Neuron (in vitro differentiated cells): ENCODE measurements around the gene NUP210.
A peak's percentile ranks its signal among the peaks of the same experiment; 100 is the strongest.
"Not testable (repeated sequence)": the region's sequence is repeated elsewhere in the genome, so short reads cannot be mapped to it uniquely, and the experiment has no call there.

Experiments
- H2AFZ ChIP-seq: one replicate; pipeline ENCODE4 v1.6.1; 2013; ENCODE audit warnings: low read depth, mild to moderate bottlenecking, inconsistent platforms, low read length, moderate library complexity
- H3K27me3 ChIP-seq: one replicate; pipeline ENCODE4 v1.6.1; 2013; ENCODE audit warnings: low read length; ENCODE audit not compliant: insufficient read depth
- H3K36me3 ChIP-seq: one replicate; pipeline ENCODE4 v1.6.1; 2013; ENCODE audit warnings: low read length; ENCODE audit not compliant: insufficient read depth
- H3K4me1 ChIP-seq: one replicate; pipeline ENCODE4 v1.6.1; 2013; ENCODE audit warnings: low read length; ENCODE audit not compliant: insufficient read depth
- H3K4me3 ChIP-seq: 2 replicates; pipeline ENCODE4 v1.5.1; 2013; ENCODE audit warnings: mild to moderate bottlenecking, low read length, moderate library complexity
- H3K9me3 ChIP-seq: one replicate; pipeline ENCODE4 v1.6.1; 2013; ENCODE audit warnings: low read length

The NUP210 gene

GRCh38 chr3:13452490-13453335 is 32.6 kb upstream of the NUP210 start:
- H3K36me3 ChIP-seq, result no peaks in the 10 kb centered on the region
- H3K4me3 ChIP-seq, result no peak overlapping the region
- no peaks in the 10 kb centered on the region for H3K9me3 ChIP-seq
- H3K27me3 ChIP-seq, result no peaks in the 10 kb centered on the region
- H2AFZ ChIP-seq, result no peak overlapping the region
- peaks cover 12% of the 10 kb centered on the region for H3K4me1 ChIP-seq

- Histone ChIP-seq H3K36me3 (no peaks in the 10 kb centered on the region), H3K9me3 (no peaks in the 10 kb centered on the region), H3K4me3 (peak overlapping the region; percentile 50), H3K27me3 (no peaks in the 10 kb centered on the region), H3K4me1 (peaks cover 12% of the 10 kb centered on the region), H2AFZ (peak overlapping the region; percentile 90)
These were observed 31.2 kb upstream of the NUP210 start for GRCh38 chr3:13451301-13451673.

- H3K36me3 ChIP-seq, H3K27me3 ChIP-seq, H3K4me3 ChIP-seq, H2AFZ ChIP-seq, H3K9me3 ChIP-seq, H3K4me1 ChIP-seq: not testable (repeated sequence)
These were observed 22.8 kb upstream of the NUP210 start for GRCh38 chr3:13442882-13443281.

GRCh38 chr3:13440204-13440817 is 20.2 kb upstream of the NUP210 start:
- Histone ChIP-seq H3K9me3 (peaks cover 2% of the 10 kb centered on the region), H3K36me3 (no peaks in the 10 kb centered on the region), H3K4me3 (no peak overlapping the region)

GRCh38 chr3:13436213-13436612 is 16.1 kb upstream of the NUP210 start:
- H3K9me3 ChIP-seq, H3K36me3 ChIP-seq, H3K27me3 ChIP-seq, H3K4me3 ChIP-seq, H3K4me1 ChIP-seq, H2AFZ ChIP-seq: not testable (repeated sequence)

More at GRCh38 chr3:13440204-13440817, 20.2 kb upstream of the NUP210 start:
- H3K4me1 ChIP-seq, result peaks cover 3% of the 10 kb centered on the region
- no peak overlapping the region for H2AFZ ChIP-seq
- no peaks in the 10 kb centered on the region for H3K27me3 ChIP-seq

GRCh38 chr3:13433912-13434311 is 13.8 kb upstream of the NUP210 start:
- Histone ChIP-seq H3K4me3 (no peak overlapping the region), H3K4me1 (peaks cover 7% of the 10 kb centered on the region), H3K27me3 (no peaks in the 10 kb centered on the region), H2AFZ (peak overlapping the region; percentile 44), H3K9me3 (no peaks in the 10 kb centered on the region), H3K36me3 (no peaks in the 10 kb centered on the region)

GRCh38 chr3:13432093-13432492 is 12.0 kb upstream of the NUP210 start:
- no peaks in the 10 kb centered on the region for H3K27me3 ChIP-seq
- H3K4me3 ChIP-seq, result no peak overlapping the region
- H3K4me1 ChIP-seq, result peaks cover 7% of the 10 kb centered on the region
- no peaks in the 10 kb centered on the region for H3K36me3 ChIP-seq
- no peak overlapping the region for H2AFZ ChIP-seq
- H3K9me3 ChIP-seq, result no peaks in the 10 kb centered on the region

- H2AFZ ChIP-seq, H3K27me3 ChIP-seq, H3K4me1 ChIP-seq, H3K9me3 ChIP-seq, H3K36me3 ChIP-seq, H3K4me3 ChIP-seq: not testable (repeated sequence)
These were observed 10.3 kb upstream of the NUP210 start for GRCh38 chr3:13430411-13430875.

- Histone ChIP-seq H3K4me1 (peaks cover 7% of the 10 kb centered on the region), H3K36me3 (no peaks in the 10 kb centered on the region), H3K9me3 (no peaks in the 10 kb centered on the region), H2AFZ (no peak overlapping the region), H3K27me3 (no peaks in the 10 kb centered on the region), H3K4me3 (no peak overlapping the region)
These were observed 9.6 kb upstream of the NUP210 start for GRCh38 chr3:13429631-13430291.

GRCh38 chr3:13428678-13429077 is 8.6 kb upstream of the NUP210 start:
- H3K27me3 ChIP-seq, H3K4me3 ChIP-seq, H3K4me1 ChIP-seq, H3K9me3 ChIP-seq, H3K36me3 ChIP-seq, H2AFZ ChIP-seq: not testable (repeated sequence)

GRCh38 chr3:13427662-13428603 is 7.8 kb upstream of the NUP210 start:
- Histone ChIP-seq H3K4me1 (no peaks in the 10 kb centered on the region), H2AFZ (no peak overlapping the region), H3K36me3 (no peaks in the 10 kb centered on the region), H3K4me3 (no peak overlapping the region), H3K9me3 (no peaks in the 10 kb centered on the region), H3K27me3 (no peaks in the 10 kb centered on the region)

- H3K4me1 ChIP-seq, result no peaks in the 10 kb centered on the region
- no peaks in the 10 kb centered on the region for H3K9me3 ChIP-seq
- H3K36me3 ChIP-seq, result no peaks in the 10 kb centered on the region
- no peak overlapping the region for H3K4me3 ChIP-seq
- no peaks in the 10 kb centered on the region for H3K27me3 ChIP-seq
- no peak overlapping the region for H2AFZ ChIP-seq
These were observed 6.5 kb upstream of the NUP210 start for GRCh38 chr3:13426591-13426990.
